OCI-LY1 (cell line): ENCODE results near the gene TRIM9.

Source experiments
- H2AFZ ChIP-seq: fragments of 200-600 bp; sonication (generic), shearing (Covaris generic); 2 replicates; pipeline ENCODE4 v1.6.0; 2014; ENCODE audit warnings: antibody characterized with exemption, mild to moderate bottlenecking, low read length
- H3F3A ChIP-seq: fragments of 200-600 bp; sonication (generic), shearing (Covaris generic); 2 replicates; pipeline ENCODE4 v1.6.0; 2014; ENCODE audit warnings: mild to moderate bottlenecking, antibody characterized with exemption, low read length, moderate library complexity; ENCODE audit not compliant: insufficient read depth
- H3K27ac ChIP-seq: fragments of 200-600 bp; sonication (generic); 2 replicates; pipeline ENCODE4 v1.5.1; 2014; ENCODE audit warnings: low read length, mixed run types, mild to moderate bottlenecking, low read depth; ENCODE audit not compliant: poor library complexity, severe bottlenecking
- H3K27me3 ChIP-seq: fragments of 200-600 bp; sonication (generic); 2 replicates; pipeline ENCODE4 v1.6.0; 2014; ENCODE audit warnings: antibody characterized with exemption, mild to moderate bottlenecking, low read length, moderate library complexity; ENCODE audit not compliant: insufficient read depth
- H3K36me3 ChIP-seq: fragments of 200-600 bp; sonication (generic); 2 replicates; pipeline ENCODE4 v1.6.1; 2014; ENCODE audit warnings: mild to moderate bottlenecking, antibody characterized with exemption, low read length, moderate library complexity, mixed read lengths; ENCODE audit not compliant: insufficient read depth
- H3K4me1 ChIP-seq: fragments of 200-600 bp; sonication (generic); 2 replicates; pipeline ENCODE4 v1.5.1; 2014; ENCODE audit warnings: mild to moderate bottlenecking, low read length, moderate library complexity; ENCODE audit not compliant: insufficient read depth, severe bottlenecking
- H3K4me2 ChIP-seq: fragments of 200-600 bp; sonication (generic), shearing (Covaris generic); 2 replicates; pipeline ENCODE4 v1.6.1; 2014; ENCODE audit warnings: low read length
- H3K4me3 ChIP-seq: fragments of 200-600 bp; sonication (generic); 2 replicates; pipeline ENCODE4 v1.5.1; 2014; ENCODE audit warnings: low read length, low read depth, mild to moderate bottlenecking, mixed read lengths; ENCODE audit not compliant: poor library complexity, severe bottlenecking
- H3K79me2 ChIP-seq: fragments of 200-600 bp; shearing (Covaris generic); 2 replicates; pipeline ENCODE4 v1.6.1; 2016; ENCODE audit warnings: mixed run types, low read length, mixed read lengths; ENCODE audit not compliant: insufficient read depth
- H3K9ac ChIP-seq: fragments of 200-600 bp; sonication (generic), shearing (Covaris generic); 2 replicates; pipeline ENCODE4 v1.6.1; 2014; ENCODE audit warnings: mild to moderate bottlenecking, low read length, mixed read lengths
- H3K9me2 ChIP-seq: fragments of 200-600 bp; sonication (generic), shearing (Covaris generic); 2 replicates; pipeline ENCODE4 v1.6.1; 2014; ENCODE audit warnings: low read depth, mild to moderate bottlenecking, low read length, mixed read lengths
- H3K9me3 ChIP-seq: fragments of 200-600 bp; shearing (Covaris generic); 2 replicates; pipeline ENCODE4 v1.6.1; 2014; ENCODE audit warnings: low read length, mixed read lengths
- H4K20me1 ChIP-seq: fragments of 200-600 bp; sonication (generic), shearing (Covaris generic); 2 replicates; pipeline ENCODE4 v1.6.0; 2016; ENCODE audit warnings: mild to moderate bottlenecking, low read length; ENCODE audit not compliant: insufficient read depth
- CTCF ChIP-seq: fragments of 200-600 bp; sonication (generic), shearing (Covaris generic); IDR thresholded peaks from 2 replicates; pipeline ENCODE4 v1.5.1; 2017; ENCODE audit warnings: mild to moderate bottlenecking, antibody characterized with exemption, low read length, moderate library complexity, mixed read lengths
- EZH2 ChIP-seq: fragments of 200-600 bp; sonication (generic), shearing (Covaris generic); IDR thresholded peaks from 2 replicates; pipeline ENCODE4 v1.8.0; 2017; ENCODE audit warnings: borderline replicate concordance, mixed run types, mild to moderate bottlenecking, antibody characterized with exemption, low read length, moderate library complexity, mixed read lengths

The TRIM9 gene

GRCh38 chr14:51119411-51120051 lies 24.6 kb upstream of the TRIM9 start:
- H2AFZ ChIP-seq = no peak overlapping the region
- no peak overlapping the region for H3K4me2 ChIP-seq
- no peaks in the 10 kb centered on the region for H3K36me3 ChIP-seq
- no peak overlapping the region for H3K9ac ChIP-seq
- H4K20me1 ChIP-seq = no peaks in the 10 kb centered on the region
- no peaks in the 10 kb centered on the region for H3F3A ChIP-seq
- no peak overlapping the region for H3K27ac ChIP-seq
- H3K9me2 ChIP-seq = no peaks in the 10 kb centered on the region
- H3K9me3 ChIP-seq = no peaks in the 10 kb centered on the region
- peaks cover 7% of the 10 kb centered on the region for H3K4me1 ChIP-seq
- no peaks in the 10 kb centered on the region for H3K79me2 ChIP-seq
- no peak for TF ChIP-seq CTCF
- H3K4me3 ChIP-seq = no peak overlapping the region
- no peaks in the 10 kb centered on the region for H3K27me3 ChIP-seq

- Histone ChIP-seq H3K9me2 (no peaks in the 10 kb centered on the region), H2AFZ (no peak overlapping the region), H3F3A (no peaks in the 10 kb centered on the region), H3K4me3 (no peak overlapping the region), H3K9ac (no peak overlapping the region), H3K4me1 (peaks cover 7% of the 10 kb centered on the region), H3K27me3 (no peaks in the 10 kb centered on the region), H4K20me1 (no peaks in the 10 kb centered on the region), H3K79me2 (no peaks in the 10 kb centered on the region), H3K27ac (no peak overlapping the region), H3K4me2 (no peak overlapping the region), H3K36me3 (no peaks in the 10 kb centered on the region), H3K9me3 (no peaks in the 10 kb centered on the region)
- TF ChIP-seq CTCF = no peak
Measured at GRCh38 chr14:51118993-51119392, 24.1 kb upstream of the TRIM9 start.

- no peaks in the 10 kb centered on the region for H3K9me3 ChIP-seq
- no peak overlapping the region for H3K9ac ChIP-seq
- H3F3A ChIP-seq = no peaks in the 10 kb centered on the region
- no peak overlapping the region for H3K27ac ChIP-seq
- H3K4me3 ChIP-seq = no peak overlapping the region
- no peak overlapping the region for H2AFZ ChIP-seq
- peaks cover 7% of the 10 kb centered on the region for H3K4me1 ChIP-seq
- TF ChIP-seq EZH2 (no peak), CTCF (no peak)
- H4K20me1 ChIP-seq = no peaks in the 10 kb centered on the region
- H3K27me3 ChIP-seq = no peaks in the 10 kb centered on the region
- no peaks in the 10 kb centered on the region for H3K9me2 ChIP-seq
- no peaks in the 10 kb centered on the region for H3K36me3 ChIP-seq
- no peak overlapping the region for H3K4me2 ChIP-seq
- H3K79me2 ChIP-seq = no peaks in the 10 kb centered on the region
Measured at GRCh38 chr14:51117593-51117992, 22.7 kb upstream of the TRIM9 start.
